Activated CD4-positive, alpha-beta T cell treated with anti-CD3 and anti-CD28 coated beads for 1 hour (primary cell): Measurements from ENCODE around the gene BMPR1B.
"Not testable (repeated sequence)": the region's sequence is repeated elsewhere in the genome, so short reads cannot be mapped to it uniquely, and the experiment has no call there.

Experiments used
- DNase-seq: peaks from one replicate; pipeline ENCODE4 v3.0.0-alpha.2; 2020

BMPR1B gene

GRCh38 chr4:94763500-94763899, 5.7 kb downstream of the BMPR1B start:
- DNase-seq, result no peak

- DNase-seq, result no peak
Observed at GRCh38 chr4:94764069-94764468, 6.3 kb downstream of the BMPR1B start.

GRCh38 chr4:94765174-94765573, 7.4 kb downstream of the BMPR1B start:
- no peak for DNase-seq

GRCh38 chr4:94765648-94766047, 7.9 kb downstream of the BMPR1B start:
- no peak for DNase-seq

GRCh38 chr4:94766856-94767255, 9.1 kb downstream of the BMPR1B start:
- DNase-seq, result no peak

GRCh38 chr4:94767446-94767845, 9.7 kb downstream of the BMPR1B start:
- DNase-seq, result no peak

- DNase-seq, result no peak
Observed at GRCh38 chr4:94782707-94783106, 25.0 kb downstream of the BMPR1B start.

- no peak for DNase-seq
Observed at GRCh38 chr4:94791701-94792100, 33.9 kb downstream of the BMPR1B start.

- DNase-seq, result no peak
Observed at GRCh38 chr4:94798808-94799207, 41.1 kb downstream of the BMPR1B start.

- no peak for DNase-seq
Observed at GRCh38 chr4:94801016-94801415, 43.3 kb downstream of the BMPR1B start.

- DNase-seq, result no peak
Observed at GRCh38 chr4:94802091-94802490, 44.3 kb downstream of the BMPR1B start.

- DNase-seq, result no peak
Observed at GRCh38 chr4:94803181-94803580, 45.4 kb downstream of the BMPR1B start.

- no peak for DNase-seq
Observed at GRCh38 chr4:94804650-94805049, 46.9 kb downstream of the BMPR1B start.

- DNase-seq, result no peak
Observed at GRCh38 chr4:94806376-94806775, 48.6 kb downstream of the BMPR1B start.

- no peak for DNase-seq
Observed at GRCh38 chr4:94811643-94812042, 53.9 kb downstream of the BMPR1B start.

GRCh38 chr4:94813221-94813620, 55.5 kb downstream of the BMPR1B start:
- DNase-seq, result no peak

- no peak for DNase-seq
Observed at GRCh38 chr4:94814237-94814636, 56.5 kb downstream of the BMPR1B start.

GRCh38 chr4:94819371-94820168, 61.8 kb downstream of the BMPR1B start:
- no peak for DNase-seq

- DNase-seq, result no peak
Observed at GRCh38 chr4:94826206-94826605, 68.5 kb downstream of the BMPR1B start.

GRCh38 chr4:94827481-94828110, 69.8 kb downstream of the BMPR1B start:
- no peak for DNase-seq

- no peak for DNase-seq
Observed at GRCh38 chr4:94828882-94829281, 71.1 kb downstream of the BMPR1B start.

- no peak for DNase-seq
Observed at GRCh38 chr4:94831607-94832006, 73.9 kb downstream of the BMPR1B start.

- DNase-seq, result not testable (repeated sequence)
Observed at GRCh38 chr4:94832329-94832728, 74.6 kb downstream of the BMPR1B start.

GRCh38 chr4:94833394-94833793, 75.6 kb downstream of the BMPR1B start:
- no peak for DNase-seq

GRCh38 chr4:94834501-94834900, 76.7 kb downstream of the BMPR1B start:
- no peak for DNase-seq
